ENCODE results near the gene MED13.

GRCh38 chr17:61972311-61972710 is 92.8 kb downstream of the MED13 start:
- TF ChIP-seq CTCF (IDR thresholded peaks at IDR 0.05; ENCODE audit: insufficient read depth, low read length, poor library complexity, severe bottlenecking) = no peak
- no peak for TF ChIP-seq EZH2phosphoT487 (conservative IDR thresholded peaks at IDR 0.05; ENCODE audit: low read length)
